Neural cell (in vitro differentiated cells): Measurements from ENCODE around the gene HNF1B. TPM values are rescaled to one million over a fixed set of nuclear protein-coding genes. Genes with fewer than 3 reads are reported as not detected.

Source experiments
- H2AFZ ChIP-seq: fragments of 200-600, 300-800 bp; sonication (generic), shearing (Covaris generic); 2 replicates; pipeline ENCODE4 v1.6.0; 2014; ENCODE audit warnings: low read depth, mild to moderate bottlenecking, antibody characterized with exemption, low read length, moderate library complexity
- H3F3A ChIP-seq: fragments of 200-600 bp; shearing (Covaris generic); 2 replicates; pipeline ENCODE4 v1.6.1; 2016; ENCODE audit warnings: mild to moderate bottlenecking, moderate library complexity, mixed read lengths, antibody characterized with exemption, low read length; ENCODE audit not compliant: insufficient read depth, poor library complexity, severe bottlenecking
- H3K27ac ChIP-seq: fragments of 200-600, 300-800 bp; sonication (generic), shearing (Covaris generic); 2 replicates; pipeline ENCODE4 v1.5.1; 2014; ENCODE audit warnings: mild to moderate bottlenecking, low read length, moderate library complexity
- H3K27me3 ChIP-seq: fragments of 300-800, 200-600 bp; sonication (generic), shearing (Covaris generic); 2 replicates; pipeline ENCODE4 v1.6.0; 2014; ENCODE audit warnings: mild to moderate bottlenecking, low read depth, low read length, moderate library complexity; ENCODE audit not compliant: insufficient read depth
- H3K36me3 ChIP-seq: fragments of 300-800, 200-600 bp; sonication (generic), shearing (Covaris generic); 2 replicates; pipeline ENCODE4 v1.5.1; 2014; ENCODE audit warnings: mild to moderate bottlenecking, antibody characterized with exemption, low read length, moderate library complexity; ENCODE audit not compliant: insufficient read depth
- H3K4me2 ChIP-seq: fragments of 300-800, 200-600 bp; sonication (generic), shearing (Covaris generic); 2 replicates; pipeline ENCODE4 v1.6.0; 2014; ENCODE audit warnings: mild to moderate bottlenecking, low read length
- H3K4me3 ChIP-seq: fragments of 300-800, 200-600 bp; sonication (generic), shearing (Covaris generic); 2 replicates; pipeline ENCODE4 v1.5.1; 2014; ENCODE audit warnings: mild to moderate bottlenecking, low read length, moderate library complexity
- H3K79me2 ChIP-seq: fragments of 200-600 bp; shearing (Covaris generic); replicated peaks from 2 replicates; pipeline ENCODE4 v1.6.0; 2014; ENCODE audit warnings: mild to moderate bottlenecking, low read length, moderate library complexity; ENCODE audit not compliant: insufficient read depth
- H3K9ac ChIP-seq: fragments of 300-800, 200-600 bp; sonication (generic), shearing (Covaris generic); 2 replicates; pipeline ENCODE4 v1.6.1; 2016; ENCODE audit warnings: mild to moderate bottlenecking, low read length, mixed read lengths
- H3K9me2 ChIP-seq: fragments of 200-600 bp; shearing (Covaris generic); 2 replicates; pipeline ENCODE4 v1.6.1; 2016; ENCODE audit warnings: mild to moderate bottlenecking, low read length, mixed read lengths; ENCODE audit not compliant: insufficient read depth
- H3K9me3 ChIP-seq: fragments of 200-600, 300-800 bp; sonication (generic), shearing (Covaris generic); 2 replicates; pipeline ENCODE4 v1.6.1; 2016; ENCODE audit warnings: mild to moderate bottlenecking, mixed run types, low read length, moderate library complexity, mixed read lengths
- H4K20me1 ChIP-seq: fragments of 200-600 bp; shearing (Covaris generic); 2 replicates; pipeline ENCODE4 v1.6.1; 2016; ENCODE audit warnings: mild to moderate bottlenecking, mixed run types; ENCODE audit not compliant: insufficient read depth
- EP300 ChIP-seq: fragments of 450-650 bp; conservative IDR thresholded peaks from 2 replicates; pipeline ENCODE4 v1.6.1; 2014; ENCODE audit warnings: antibody characterized with exemption, mild to moderate bottlenecking, moderate library complexity; ENCODE audit not compliant: poor library complexity, severe bottlenecking
- EZH2 ChIP-seq: fragments of 200-600, 300-800 bp; shearing (Covaris generic), sonication (generic); IDR thresholded peaks from 2 replicates; pipeline ENCODE4 v1.6.1; 2014; ENCODE audit warnings: antibody characterized with exemption, low read length, borderline replicate concordance, mild to moderate bottlenecking; ENCODE audit not compliant: insufficient read depth, poor library complexity, severe bottlenecking
- MXI1 ChIP-seq: fragments of 450-650 bp; conservative IDR thresholded peaks from 2 replicates; pipeline ENCODE4 v1.6.1; 2014; ENCODE audit warnings: antibody characterized with exemption, mild to moderate bottlenecking; ENCODE audit not compliant: poor library complexity, severe bottlenecking
- POLR2AphosphoS5 ChIP-seq: IDR thresholded peaks from 2 replicates; pipeline ENCODE4 v1.6.1; 2012
- RAD21 ChIP-seq: fragments of 450-650 bp; conservative IDR thresholded peaks from 2 replicates; pipeline ENCODE4 v1.6.1; 2014; ENCODE audit warnings: antibody characterized with exemption, mild to moderate bottlenecking, moderate library complexity
- SMC3 ChIP-seq: fragments of 450-650 bp; conservative IDR thresholded peaks from 2 replicates; pipeline ENCODE4 v1.6.1; 2014; ENCODE audit warnings: antibody characterized with exemption, mild to moderate bottlenecking, moderate library complexity; ENCODE audit not compliant: poor library complexity
- TAF1 ChIP-seq: IDR thresholded peaks from 2 replicates; pipeline ENCODE4 v1.6.1; 2012; ENCODE audit warnings: low read depth
- polyA plus RNA-seq: library from polyadenylated mRNA; depleted of rRNA; stranded (reverse); fragments of >200 nt; gene quantifications from 2 replicates; pipeline ENCODE4 v1.2.3, GENCODE V29; 2014
- TF ChIP-seq, protein P1 (sequence below): IDR thresholded peaks from 2 replicates; pipeline ENCODE4 v1.6.1; 2012; ENCODE audit warnings: borderline replicate concordance
- TF ChIP-seq, protein P2 (sequence below): fragments of 450-650 bp; IDR thresholded peaks from 2 replicates; pipeline ENCODE4 v1.5.1; 2014; ENCODE audit warnings: antibody characterized with exemption, mild to moderate bottlenecking, moderate library complexity; ENCODE audit not compliant: poor library complexity, severe bottlenecking

Gene HNF1B
- polyA plus RNA-seq, 1 donor from 2014 or later: not detected

DNA sequence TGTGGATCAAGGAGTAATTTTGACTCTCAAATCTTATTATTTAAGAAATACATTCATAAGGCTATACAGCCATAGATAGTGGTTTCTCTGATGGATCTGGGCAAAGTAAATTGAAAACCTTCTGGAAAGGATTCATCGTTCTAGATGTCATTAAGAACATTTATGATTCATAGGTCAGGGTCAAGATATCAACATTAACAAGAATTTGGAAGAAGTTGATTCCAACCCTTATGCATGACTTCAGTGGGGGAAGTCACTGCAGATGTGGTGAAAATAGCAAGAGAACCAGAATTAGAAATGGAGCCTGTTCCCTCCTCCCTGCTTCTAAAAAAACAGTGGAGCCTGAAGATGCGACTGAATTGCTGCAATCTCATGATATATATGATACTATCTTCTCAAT is 36.6 kb upstream of the HNF1B start:
- no peaks in the 10 kb centered on the region for H3K9me2 ChIP-seq
- no peaks in the 10 kb centered on the region for H3K36me3 ChIP-seq
- no peaks in the 10 kb centered on the region for H3K9me3 ChIP-seq
- H3K27ac ChIP-seq: no peak overlapping the region
- no peaks in the 10 kb centered on the region for H3F3A ChIP-seq
- no peaks in the 10 kb centered on the region for H3K27me3 ChIP-seq
- TF ChIP-seq POLR2AphosphoS5: no peak
- TF ChIP-seq, protein P1, sequence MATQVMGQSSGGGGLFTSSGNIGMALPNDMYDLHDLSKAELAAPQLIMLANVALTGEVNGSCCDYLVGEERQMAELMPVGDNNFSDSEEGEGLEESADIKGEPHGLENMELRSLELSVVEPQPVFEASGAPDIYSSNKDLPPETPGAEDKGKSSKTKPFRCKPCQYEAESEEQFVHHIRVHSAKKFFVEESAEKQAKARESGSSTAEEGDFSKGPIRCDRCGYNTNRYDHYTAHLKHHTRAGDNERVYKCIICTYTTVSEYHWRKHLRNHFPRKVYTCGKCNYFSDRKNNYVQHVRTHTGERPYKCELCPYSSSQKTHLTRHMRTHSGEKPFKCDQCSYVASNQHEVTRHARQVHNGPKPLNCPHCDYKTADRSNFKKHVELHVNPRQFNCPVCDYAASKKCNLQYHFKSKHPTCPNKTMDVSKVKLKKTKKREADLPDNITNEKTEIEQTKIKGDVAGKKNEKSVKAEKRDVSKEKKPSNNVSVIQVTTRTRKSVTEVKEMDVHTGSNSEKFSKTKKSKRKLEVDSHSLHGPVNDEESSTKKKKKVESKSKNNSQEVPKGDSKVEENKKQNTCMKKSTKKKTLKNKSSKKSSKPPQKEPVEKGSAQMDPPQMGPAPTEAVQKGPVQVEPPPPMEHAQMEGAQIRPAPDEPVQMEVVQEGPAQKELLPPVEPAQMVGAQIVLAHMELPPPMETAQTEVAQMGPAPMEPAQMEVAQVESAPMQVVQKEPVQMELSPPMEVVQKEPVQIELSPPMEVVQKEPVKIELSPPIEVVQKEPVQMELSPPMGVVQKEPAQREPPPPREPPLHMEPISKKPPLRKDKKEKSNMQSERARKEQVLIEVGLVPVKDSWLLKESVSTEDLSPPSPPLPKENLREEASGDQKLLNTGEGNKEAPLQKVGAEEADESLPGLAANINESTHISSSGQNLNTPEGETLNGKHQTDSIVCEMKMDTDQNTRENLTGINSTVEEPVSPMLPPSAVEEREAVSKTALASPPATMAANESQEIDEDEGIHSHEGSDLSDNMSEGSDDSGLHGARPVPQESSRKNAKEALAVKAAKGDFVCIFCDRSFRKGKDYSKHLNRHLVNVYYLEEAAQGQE: no peak
- no peak for TF ChIP-seq TAF1
- no peak for TF ChIP-seq EP300
- TF ChIP-seq, protein P2, sequence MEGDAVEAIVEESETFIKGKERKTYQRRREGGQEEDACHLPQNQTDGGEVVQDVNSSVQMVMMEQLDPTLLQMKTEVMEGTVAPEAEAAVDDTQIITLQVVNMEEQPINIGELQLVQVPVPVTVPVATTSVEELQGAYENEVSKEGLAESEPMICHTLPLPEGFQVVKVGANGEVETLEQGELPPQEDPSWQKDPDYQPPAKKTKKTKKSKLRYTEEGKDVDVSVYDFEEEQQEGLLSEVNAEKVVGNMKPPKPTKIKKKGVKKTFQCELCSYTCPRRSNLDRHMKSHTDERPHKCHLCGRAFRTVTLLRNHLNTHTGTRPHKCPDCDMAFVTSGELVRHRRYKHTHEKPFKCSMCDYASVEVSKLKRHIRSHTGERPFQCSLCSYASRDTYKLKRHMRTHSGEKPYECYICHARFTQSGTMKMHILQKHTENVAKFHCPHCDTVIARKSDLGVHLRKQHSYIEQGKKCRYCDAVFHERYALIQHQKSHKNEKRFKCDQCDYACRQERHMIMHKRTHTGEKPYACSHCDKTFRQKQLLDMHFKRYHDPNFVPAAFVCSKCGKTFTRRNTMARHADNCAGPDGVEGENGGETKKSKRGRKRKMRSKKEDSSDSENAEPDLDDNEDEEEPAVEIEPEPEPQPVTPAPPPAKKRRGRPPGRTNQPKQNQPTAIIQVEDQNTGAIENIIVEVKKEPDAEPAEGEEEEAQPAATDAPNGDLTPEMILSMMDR: no peak
- no peak for TF ChIP-seq MXI1
- TF ChIP-seq RAD21: no peak
- TF ChIP-seq EZH2: no peak
- no peak for TF ChIP-seq SMC3
- no peak overlapping the region for H3K4me2 ChIP-seq
- H3K4me3 ChIP-seq: no peak overlapping the region
- H3K9ac ChIP-seq: no peak overlapping the region
- H4K20me1 ChIP-seq: no peaks in the 10 kb centered on the region
- no peaks in the 10 kb centered on the region for H3K79me2 ChIP-seq
- no peak overlapping the region for H2AFZ ChIP-seq

DNA sequence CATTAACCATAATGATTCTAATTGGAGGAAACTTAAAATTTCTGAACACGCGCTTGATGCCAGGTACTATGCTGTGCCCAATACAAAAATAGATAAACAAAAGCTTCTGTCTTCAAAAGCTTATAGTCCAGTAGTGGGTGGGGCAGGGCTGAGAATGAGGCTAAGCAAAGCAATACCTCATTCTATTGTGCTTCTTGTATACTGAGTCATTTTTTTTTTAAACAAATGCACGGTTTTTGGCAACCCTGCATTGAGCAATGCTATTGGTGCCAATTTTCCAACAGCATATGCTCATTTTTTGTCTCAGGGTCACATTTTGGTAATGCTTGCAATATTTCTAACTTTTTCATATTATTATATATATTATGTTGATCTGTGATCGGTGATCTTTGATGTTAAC is 34.7 kb upstream of the HNF1B start:
- no peak for TF ChIP-seq RAD21
- no peak for TF ChIP-seq EZH2
- no peak for TF ChIP-seq EP300
- TF ChIP-seq, protein P2: no peak
- TF ChIP-seq SMC3: no peak
- no peak for TF ChIP-seq POLR2AphosphoS5
- no peak for TF ChIP-seq TAF1
- TF ChIP-seq MXI1: no peak
- TF ChIP-seq, protein P1: no peak
- H3K9ac ChIP-seq: no peak overlapping the region
- H3K27me3 ChIP-seq: no peaks in the 10 kb centered on the region
- no peaks in the 10 kb centered on the region for H3K36me3 ChIP-seq
- H3K4me3 ChIP-seq: no peak overlapping the region
- no peaks in the 10 kb centered on the region for H3F3A ChIP-seq
- H3K9me2 ChIP-seq: no peaks in the 10 kb centered on the region
- H3K9me3 ChIP-seq: no peaks in the 10 kb centered on the region
- no peak overlapping the region for H2AFZ ChIP-seq
- H3K4me2 ChIP-seq: no peak overlapping the region
- H3K27ac ChIP-seq: no peak overlapping the region
- no peaks in the 10 kb centered on the region for H3K79me2 ChIP-seq
- no peaks in the 10 kb centered on the region for H4K20me1 ChIP-seq
